SIG-M5 treated with dmso at 0.1 percent for 504 hours (cell line): ENCODE measurements around the gene ZNFX1.
A peak's percentile ranks its signal among the peaks of the same experiment; 100 is the strongest.
"Not testable (repeated sequence)": the region's sequence is repeated elsewhere in the genome, so short reads cannot be mapped to it uniquely, and the experiment has no call there.

ENCODE experiments used
- DNase-seq: peaks from one replicate; lab custom pipeline; 2025; ENCODE audit not compliant: unreplicated experiment; lab: John Stamatoyannopoulos, UW

The ZNFX1 gene

GRCh38 chr20:49216991-49217578 is 60.8 kb downstream of the ZNFX1 start:
- peak; percentile 93 for DNase-seq

- no peak for DNase-seq
Observed at GRCh38 chr20:49215232-49215631, 62.6 kb downstream of the ZNFX1 start.

- no peak for DNase-seq
Observed at GRCh38 chr20:49214571-49214970, 63.3 kb downstream of the ZNFX1 start.

GRCh38 chr20:49210757-49211110 is 67.1 kb downstream of the ZNFX1 start:
- no peak for DNase-seq

GRCh38 chr20:49210101-49210756 is 67.6 kb downstream of the ZNFX1 start:
- no peak for DNase-seq

GRCh38 chr20:49207076-49207475 is 70.8 kb downstream of the ZNFX1 start:
- no peak for DNase-seq

- DNase-seq = no peak
Observed at GRCh38 chr20:49203746-49204145, 74.1 kb downstream of the ZNFX1 start.

GRCh38 chr20:49203011-49203410 is 74.8 kb downstream of the ZNFX1 start:
- DNase-seq = no peak

GRCh38 chr20:49199729-49200293 is 78.0 kb downstream of the ZNFX1 start:
- no peak for DNase-seq

GRCh38 chr20:49192944-49193518 is 84.8 kb downstream of the ZNFX1 start:
- not testable (repeated sequence) for DNase-seq
